GM12875 (cell line): Measurements from ENCODE around the gene RIMKLA.
A peak's percentile ranks its signal among the peaks of the same experiment; 100 is the strongest.

Experiments
- H3K4me3 ChIP-seq: one replicate; pipeline ENCODE4 v1.5.1; 2011; ENCODE audit warnings: low read depth, low read length, control low read depth
- CTCF ChIP-seq: IDR thresholded peaks from 2 replicates; pipeline ENCODE4 v1.5.1; 2011; ENCODE audit warnings: low read depth, mild to moderate bottlenecking, control low read depth, inconsistent platforms, low read length, moderate library complexity, borderline replicate concordance; ENCODE audit not compliant: insufficient read depth

RIMKLA gene

GRCh38 chr1:42461196-42461595, 80.6 kb downstream of the RIMKLA start:
- H3K4me3 ChIP-seq: no peak overlapping the region
- no peak for TF ChIP-seq CTCF

GRCh38 chr1:42462828-42463763, 82.5 kb downstream of the RIMKLA start, which contains the start of gene CCDC30:
Gene CCDC30 (plus strand): TSS chr1:42463286. CDS start chr1:42480552, 17,266 bp downstream.
- no peak for TF ChIP-seq CTCF
- peak within 1 kb of the TSS; percentile 52 for H3K4me3 ChIP-seq

- no peak for TF ChIP-seq CTCF
- H3K4me3 ChIP-seq: no peak overlapping the region
Measured at GRCh38 chr1:42463921-42464320, 83.3 kb downstream of the RIMKLA start.

DNA sequence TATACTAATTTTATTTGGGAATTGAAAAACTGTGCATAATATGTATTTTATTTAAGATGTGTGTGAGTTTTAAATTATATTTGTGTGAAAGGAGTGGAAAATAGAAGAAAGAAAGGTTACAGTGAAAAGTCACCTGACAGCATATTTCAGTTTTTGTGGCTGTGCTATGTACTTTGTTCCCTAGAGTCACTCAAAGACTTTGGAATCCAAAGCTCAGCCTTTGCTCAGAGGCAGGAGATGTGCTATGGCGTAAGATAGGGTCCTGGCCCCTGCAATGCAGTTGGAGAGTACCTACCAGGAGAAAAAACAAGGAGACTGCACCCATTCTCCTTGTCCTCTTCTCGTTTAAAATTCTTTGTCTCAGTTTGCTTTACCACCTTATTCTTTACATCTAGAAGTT, 85.4 kb downstream of the RIMKLA start:
- no peak for TF ChIP-seq CTCF
- H3K4me3 ChIP-seq: no peak overlapping the region

DNA sequence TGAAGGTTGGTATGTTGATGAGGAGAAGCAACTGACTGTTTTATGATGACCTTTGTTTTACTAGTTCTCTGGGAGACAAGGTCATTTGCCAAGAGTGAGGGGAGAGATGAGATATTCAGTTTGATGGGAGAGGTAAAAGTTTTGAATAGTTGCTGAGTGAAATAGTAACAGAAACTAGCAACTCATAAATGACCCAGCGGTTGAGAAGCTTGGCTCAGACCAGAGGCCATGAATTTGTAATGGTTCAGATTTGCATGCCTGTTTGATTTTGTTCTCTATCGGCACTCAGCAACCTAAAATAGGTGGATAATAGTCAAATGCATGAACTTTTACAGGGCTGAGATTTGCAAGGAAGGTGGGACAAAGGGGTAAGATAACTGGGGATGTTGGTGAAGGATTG, 89.1 kb downstream of the RIMKLA start:
- TF ChIP-seq CTCF: no peak
- no peak overlapping the region for H3K4me3 ChIP-seq
